Breast epithelium (tissue), 4 donors: ENCODE measurements around the gene TNNC2. TPM values are rescaled to one million over a fixed set of nuclear protein-coding genes. Genes with fewer than 3 reads are reported as not detected.
A peak's percentile ranks its signal among the peaks of the same experiment; 100 is the strongest.
"Not testable (repeated sequence)": the region's sequence is repeated elsewhere in the genome, so short reads cannot be mapped to it uniquely, and the experiment has no call there.

Experiments
- DNase-seq, 2 donors: peaks; one replicate each; pipeline ENCODE4 v3.0.0-alpha.2; 2019; ENCODE audit warnings: low spot score in 2 of 2
- H3K27ac ChIP-seq, 2 donors: fragments of 200-600 bp; sonication (generic) in 1 of 2; one replicate each; pipeline ENCODE4 v1.5.1; 2016 to 2019; ENCODE audit warnings: mild to moderate bottlenecking in 1 of 2
- H3K27me3 ChIP-seq, 2 donors: fragments of 200-600 bp; sonication (generic) in 1 of 2; one replicate each; pipeline versions ENCODE4 v1.5.1 to v1.6.0; 2017 to 2019; ENCODE audit warnings: control low read depth in 1 of 2, mild to moderate bottlenecking in 1 of 2
- H3K36me3 ChIP-seq: fragments of 200-600 bp; one replicate; pipeline ENCODE4 v1.5.1; 2019
- H3K4me1 ChIP-seq, 2 donors: fragments of 200-600 bp; sonication (generic); one replicate each; pipeline ENCODE4 v1.5.1; 2016 to 2019; ENCODE audit warnings: control low read depth in 1 of 2
- H3K4me3 ChIP-seq, 3 donors: fragments of 200-600 bp; sonication (generic); 1 replicate in 2 of 3; 2 replicates in 1 of 3; pipeline ENCODE4 v1.5.1; 2016 to 2019; ENCODE audit warnings: mild to moderate bottlenecking in 3 of 3, moderate library complexity in 2 of 3
- H3K9me3 ChIP-seq, 2 donors: fragments of 200-600 bp; sonication (generic) in 1 of 2; one replicate each; pipeline ENCODE4 v1.5.1; 2016 to 2019; ENCODE audit warnings: control low read depth in 1 of 2
- POLR2A ChIP-seq: fragments of 450-650 bp; IDR thresholded peaks from one replicate; pipeline ENCODE4 v1.6.1; 2016; ENCODE audit warnings: antibody characterized with exemption, mild to moderate bottlenecking, moderate library complexity
- POLR2AphosphoS5 ChIP-seq, 3 donors: sonication (generic); formaldehyde crosslinking; IDR thresholded peaks; one replicate each; pipeline ENCODE4 v1.6.1; 2017; ENCODE audit warnings: antibody characterized with exemption in 3 of 3
- intact Hi-C: fragments of 100-400 bp; cut with DNase I; formaldehyde crosslinking; loops from one replicate; pipeline ENCODE4 v1.15.1; 2023; ENCODE audit warnings: low total_unique reads
- total RNA-seq, 3 donors: library from RNA; depleted of rRNA; stranded (reverse); fragments of >200 nt; gene quantifications; one replicate each; pipeline ENCODE4 v1.1.0, GENCODE V29; 2016
- TF ChIP-seq, protein P1 (sequence below), 3 donors: fragments of 450-650 bp; IDR thresholded peaks; one replicate each; pipeline ENCODE4 v1.5.1; 2016 to 2017; ENCODE audit warnings: antibody characterized with exemption in 3 of 3, mild to moderate bottlenecking in 3 of 3, moderate library complexity in 3 of 3

Gene TNNC2
- total RNA-seq, 3 donors from 2014 or later: 2.0 to 4.8 (median 2.6) TPM

DNA sequence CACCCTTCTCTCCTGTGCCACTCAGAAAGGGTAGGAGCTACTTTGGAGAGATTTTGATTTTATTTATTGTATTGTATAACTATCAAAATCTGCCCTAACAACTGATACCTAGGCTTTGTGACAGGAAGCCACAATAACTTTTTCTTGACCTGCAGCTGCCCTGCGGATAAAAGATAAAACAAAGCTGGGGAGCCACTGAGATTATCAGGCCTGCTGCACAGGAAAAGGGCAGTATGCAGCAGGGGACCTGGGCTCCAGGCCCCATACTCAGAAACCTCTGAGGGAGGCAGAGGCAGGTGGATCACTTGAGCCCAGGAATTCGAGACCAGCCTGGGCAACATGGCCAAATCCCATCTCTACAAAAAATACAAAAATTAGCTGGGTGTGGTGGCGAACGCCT, 5.5 kb upstream of the TNNC2 start:
- TF ChIP-seq, protein P1, sequence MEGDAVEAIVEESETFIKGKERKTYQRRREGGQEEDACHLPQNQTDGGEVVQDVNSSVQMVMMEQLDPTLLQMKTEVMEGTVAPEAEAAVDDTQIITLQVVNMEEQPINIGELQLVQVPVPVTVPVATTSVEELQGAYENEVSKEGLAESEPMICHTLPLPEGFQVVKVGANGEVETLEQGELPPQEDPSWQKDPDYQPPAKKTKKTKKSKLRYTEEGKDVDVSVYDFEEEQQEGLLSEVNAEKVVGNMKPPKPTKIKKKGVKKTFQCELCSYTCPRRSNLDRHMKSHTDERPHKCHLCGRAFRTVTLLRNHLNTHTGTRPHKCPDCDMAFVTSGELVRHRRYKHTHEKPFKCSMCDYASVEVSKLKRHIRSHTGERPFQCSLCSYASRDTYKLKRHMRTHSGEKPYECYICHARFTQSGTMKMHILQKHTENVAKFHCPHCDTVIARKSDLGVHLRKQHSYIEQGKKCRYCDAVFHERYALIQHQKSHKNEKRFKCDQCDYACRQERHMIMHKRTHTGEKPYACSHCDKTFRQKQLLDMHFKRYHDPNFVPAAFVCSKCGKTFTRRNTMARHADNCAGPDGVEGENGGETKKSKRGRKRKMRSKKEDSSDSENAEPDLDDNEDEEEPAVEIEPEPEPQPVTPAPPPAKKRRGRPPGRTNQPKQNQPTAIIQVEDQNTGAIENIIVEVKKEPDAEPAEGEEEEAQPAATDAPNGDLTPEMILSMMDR (IDR thresholded peaks at IDR 0.05): no peak
- TF ChIP-seq POLR2A (no peak), POLR2AphosphoS5 (IDR thresholded peaks at IDR 0.05) (no peak)
- H3K4me3 ChIP-seq: peak overlapping the region in 2 of 3 donors; percentile 68 to 94
- no peaks in the 10 kb centered on the region for H3K36me3 ChIP-seq
- H3K27ac ChIP-seq: peak overlapping the region; percentile 93 to 97
- no peaks in the 10 kb centered on the region for H3K9me3 ChIP-seq
- H3K27me3 ChIP-seq: no peaks in the 10 kb centered on the region
- DNase-seq: no peak
- intact Hi-C loops: no loop called here
- H3K4me1 ChIP-seq: peaks cover 4 to 8% of the 10 kb centered on the region in 2 donors

DNA sequence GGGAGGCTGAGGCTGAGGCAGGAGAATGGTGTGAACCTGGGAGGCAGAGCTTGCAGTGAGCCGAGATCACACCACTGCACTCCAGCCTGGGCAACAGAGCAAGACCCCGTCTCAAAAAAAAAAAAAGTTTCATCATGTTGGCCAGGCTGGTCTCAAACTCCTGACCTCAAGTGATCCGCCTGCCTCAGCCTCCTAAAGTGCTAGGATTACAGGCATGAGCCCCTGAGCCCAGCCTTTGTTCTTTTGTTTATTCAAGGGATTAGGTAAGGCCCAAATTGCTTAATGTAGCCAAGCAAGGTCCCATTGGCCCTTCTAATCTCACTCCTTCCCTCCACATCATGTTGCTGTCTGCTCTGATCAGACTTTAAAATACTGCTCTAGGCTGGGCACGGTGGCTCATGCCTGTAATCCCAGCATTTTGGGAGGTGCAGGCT, 2.6 kb upstream of the TNNC2 start:
- H3K4me3 ChIP-seq, H3K27me3 ChIP-seq, H3K36me3 ChIP-seq, H3K4me1 ChIP-seq, DNase-seq, H3K9me3 ChIP-seq, H3K27ac ChIP-seq, intact Hi-C loops: not testable (repeated sequence)

DNA sequence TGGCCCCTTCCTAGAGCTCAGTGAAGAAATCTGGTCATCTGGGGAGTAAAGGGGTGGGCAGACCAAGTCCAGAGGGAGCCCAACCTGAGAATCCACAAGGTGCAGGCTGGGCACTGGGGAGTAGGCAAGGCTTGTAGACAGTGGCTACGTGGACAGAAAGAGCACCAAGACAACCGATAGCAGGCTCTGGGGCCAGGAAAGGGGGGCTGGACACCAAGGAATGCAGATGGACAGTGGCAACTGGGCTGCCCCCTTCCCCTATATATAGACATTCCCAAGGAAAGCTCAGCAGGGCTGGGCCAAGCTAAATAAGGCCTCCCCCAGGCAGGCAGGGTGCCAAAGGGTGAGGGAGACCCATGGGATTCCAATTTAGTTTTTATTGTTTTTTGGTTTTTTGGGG, 1.5 kb upstream of the TNNC2 start:
- no peak for DNase-seq
- TF ChIP-seq, protein P1 (IDR thresholded peaks at IDR 0.05): no peak
- Histone ChIP-seq H3K36me3 (no peaks in the 10 kb centered on the region), H3K27ac (peak overlapping the region in 1 of 2 donors; percentile 52), H3K9me3 (no peaks in the 10 kb centered on the region), H3K4me3 (no peak overlapping the region), H3K27me3 (peaks cover 0 to 5% of the 10 kb centered on the region in 2 donors), H3K4me1 (peaks cover 4 to 5% of the 10 kb centered on the region in 2 donors)
- intact Hi-C loops: no loop called here

DNA sequence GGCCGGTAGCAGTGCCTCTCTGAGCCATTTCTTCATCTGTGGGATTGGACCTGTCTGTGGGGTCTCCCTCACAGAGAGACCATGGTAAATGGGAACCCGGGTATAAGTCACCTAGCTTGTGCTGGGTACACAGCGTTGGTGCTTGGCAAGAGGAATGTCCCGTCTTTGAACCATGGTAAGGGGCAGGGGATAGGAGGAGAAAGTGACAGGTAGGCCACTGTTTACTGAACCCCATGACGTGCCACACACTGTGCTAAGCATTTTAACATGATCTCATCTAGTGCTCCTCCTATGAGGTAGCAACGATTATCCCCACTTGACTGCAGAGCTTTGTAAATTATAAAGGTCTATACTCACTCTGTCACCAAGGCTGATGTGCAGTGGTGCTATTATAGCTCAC, 600 bp upstream of the TNNC2 start:
- no peak overlapping the region for H3K4me3 ChIP-seq
- no peak overlapping the region for H3K27ac ChIP-seq
- peaks cover 0 to 11% of the 10 kb centered on the region in 2 donors for H3K27me3 ChIP-seq
- H3K36me3 ChIP-seq: no peaks in the 10 kb centered on the region
- no peaks in the 10 kb centered on the region for H3K9me3 ChIP-seq
- DNase-seq: no peak
- TF ChIP-seq, protein P1 (IDR thresholded peaks at IDR 0.05): no peak
- TF ChIP-seq POLR2A (no peak), POLR2AphosphoS5 (IDR thresholded peaks at IDR 0.05) (no peak)
- intact Hi-C loops: no loop called here
- peaks cover 2 to 4% of the 10 kb centered on the region in 2 donors for H3K4me1 ChIP-seq

DNA sequence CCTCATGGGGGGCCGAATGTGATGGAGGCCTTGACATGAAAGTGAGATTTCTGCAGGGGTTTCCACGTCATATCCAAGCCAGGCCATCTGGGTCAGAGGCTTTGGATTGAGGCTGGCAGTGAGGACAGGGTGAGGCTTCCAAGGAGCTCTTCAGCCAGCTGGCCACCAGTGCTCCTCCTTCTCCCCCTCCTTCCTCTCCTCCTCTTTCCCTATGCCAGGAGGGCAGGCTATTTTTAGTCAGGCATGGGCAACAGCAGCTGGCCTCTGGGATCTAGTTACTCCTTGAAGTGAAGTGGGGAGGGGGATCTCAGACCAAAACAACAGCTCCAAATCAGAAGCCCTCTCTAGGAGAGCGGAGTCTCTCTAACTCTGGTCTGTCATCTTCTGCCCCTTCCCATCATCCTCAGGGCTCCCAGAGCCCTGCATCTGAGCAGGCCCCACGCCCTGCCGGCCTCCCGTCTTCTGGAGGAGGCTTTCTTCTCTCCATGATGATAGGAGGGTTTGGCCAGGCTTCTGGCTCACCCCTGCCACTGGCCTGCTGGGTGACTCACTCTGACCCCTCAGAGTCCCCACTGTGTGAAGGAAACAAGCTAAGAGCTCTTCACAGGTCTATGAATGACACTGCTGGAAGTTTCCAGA, 612 bp downstream of the TNNC2 start:
- intact Hi-C loops: no loop called here
- Histone ChIP-seq H3K4me3 (no peak overlapping the region), H3K36me3 (no peaks in the 10 kb centered on the region), H3K9me3 (no peaks in the 10 kb centered on the region), H3K4me1 (peaks cover 0 to 4% of the 10 kb centered on the region in 2 donors), H3K27me3 (peaks cover 0 to 20% of the 10 kb centered on the region in 2 donors), H3K27ac (peak overlapping the region in 1 of 2 donors; percentile 63)
- TF ChIP-seq, protein P1 (IDR thresholded peaks at IDR 0.05): no peak
- no peak for TF ChIP-seq POLR2AphosphoS5 (IDR thresholded peaks at IDR 0.05)
- TF ChIP-seq POLR2A: no peak
- DNase-seq: no peak
